ENCODE data around the gene NEK6.
"Not testable (repeated sequence)": the region's sequence is repeated elsewhere in the genome, so short reads cannot be mapped to it uniquely, and the experiment has no call there.

NEK6 gene

DNA sequence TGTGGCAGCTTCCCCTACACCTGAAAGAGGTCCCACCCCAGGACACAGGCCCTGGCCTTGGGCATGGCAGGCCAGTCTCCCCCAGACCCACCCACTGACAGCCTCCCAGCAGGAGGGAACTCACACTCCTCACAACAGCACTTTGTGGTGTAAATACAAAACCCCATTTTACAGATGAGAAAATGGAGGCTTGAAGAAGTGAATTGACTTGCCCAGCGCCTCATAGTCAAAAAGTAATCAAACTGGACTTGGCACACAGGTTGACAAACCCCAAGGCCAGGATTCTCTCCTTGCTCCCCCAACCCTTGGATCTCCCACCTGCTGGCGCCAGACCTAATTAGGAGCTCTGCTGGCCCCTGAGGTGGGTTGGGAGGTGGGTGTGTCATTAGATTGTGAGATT lies 29.2 kb upstream of the NEK6 start:
- no peak for DNase-seq

DNA sequence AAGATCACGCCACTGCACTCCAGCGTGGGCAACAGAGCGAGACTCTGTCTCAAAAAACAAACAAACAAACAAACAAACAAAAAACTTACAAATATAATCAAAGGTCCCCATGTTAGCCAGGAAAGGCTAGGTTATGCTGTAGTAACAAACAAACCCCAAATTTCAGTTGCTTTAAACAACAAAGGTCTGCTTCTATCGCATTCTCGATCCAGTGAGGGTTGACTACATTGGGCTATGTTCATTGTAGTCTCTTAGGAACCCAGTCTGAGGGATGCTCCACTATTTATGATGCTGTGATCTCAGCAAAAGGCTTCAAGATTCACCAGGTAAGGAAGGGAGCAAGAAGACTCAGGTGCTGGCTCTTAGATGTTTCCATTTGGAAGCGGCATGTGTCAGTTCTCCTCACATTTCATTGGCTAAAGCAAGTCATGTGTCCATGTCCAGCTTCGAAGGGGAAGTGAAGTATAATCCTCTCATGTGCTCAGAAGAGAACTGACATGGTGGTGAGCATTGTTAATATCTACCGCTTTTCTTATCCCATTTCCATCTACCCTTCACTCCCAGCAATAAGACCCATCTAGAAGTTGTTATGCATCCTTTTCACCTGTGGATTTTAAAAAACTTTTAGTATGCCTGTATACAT lies 26.5 kb upstream of the NEK6 start:
- DNase-seq = no peak

DNA sequence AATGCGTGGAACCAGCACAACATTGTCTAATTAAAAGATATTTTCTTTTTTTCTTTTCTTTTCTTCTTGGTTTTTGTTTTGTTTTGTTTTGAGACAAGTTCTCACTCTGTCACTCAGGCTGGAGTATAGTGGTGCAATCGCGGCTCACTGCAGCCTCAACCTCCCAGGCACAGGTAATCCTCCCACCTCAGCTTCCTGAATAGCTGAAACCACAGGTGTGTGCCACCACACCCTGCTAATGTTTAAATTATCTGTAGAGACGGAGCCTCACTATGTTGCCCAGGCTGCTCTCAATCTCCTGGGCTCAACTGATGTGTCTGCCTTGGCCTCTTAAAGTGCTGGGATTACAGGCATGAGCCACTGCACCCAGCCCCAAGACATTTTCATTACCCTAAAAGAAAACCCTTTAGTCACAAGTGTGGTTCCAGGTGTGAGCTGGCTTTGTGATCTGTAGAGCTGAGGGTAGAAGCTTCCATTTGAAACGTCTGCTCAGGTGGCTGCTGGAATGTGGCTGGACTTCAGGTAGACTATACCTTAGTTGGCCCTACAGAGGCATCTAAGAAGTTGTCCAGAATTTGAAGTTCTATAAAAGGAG lies 19.1 kb upstream of the NEK6 start:
- no peak for DNase-seq

DNA sequence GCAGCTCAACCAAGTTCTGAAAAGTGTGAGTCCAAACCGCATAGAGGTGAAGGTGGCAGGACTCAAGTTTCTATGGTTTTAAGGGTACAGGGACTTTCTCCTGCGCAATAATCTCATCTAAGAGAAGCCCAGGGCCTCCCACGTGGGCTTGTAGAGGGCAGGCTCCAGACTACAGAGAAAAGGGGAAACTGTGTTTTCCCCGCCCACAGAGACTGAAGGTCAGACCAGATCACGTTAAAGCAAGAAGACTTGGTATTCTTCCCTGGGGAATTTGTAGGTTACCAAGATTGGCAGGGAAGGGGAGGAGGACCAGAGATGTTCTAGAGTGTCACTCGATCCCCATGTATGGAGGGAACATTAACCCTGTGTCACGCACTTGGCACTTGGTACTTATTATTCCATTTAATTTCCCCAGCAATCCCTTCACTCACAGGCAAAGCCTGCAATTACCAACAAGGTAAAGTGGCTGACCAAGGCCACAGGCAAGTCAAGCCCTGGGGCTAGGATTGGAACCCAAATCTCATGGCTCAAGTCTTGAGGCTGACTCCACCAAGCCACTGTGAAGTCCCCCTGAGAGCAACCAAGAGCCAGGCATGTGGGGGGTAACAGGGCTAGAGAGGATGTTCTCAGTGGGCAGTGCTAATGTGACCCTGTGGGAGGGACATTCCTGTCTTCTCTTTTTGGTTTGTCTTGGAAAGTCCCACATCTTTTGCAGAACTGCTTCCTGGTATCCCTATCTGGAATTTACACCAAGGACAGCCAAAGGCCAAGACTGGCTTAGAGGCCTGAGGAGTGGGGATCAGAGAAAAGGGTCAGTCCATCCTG lies 18.3 kb upstream of the NEK6 start:
- DNase-seq = no peak

DNA sequence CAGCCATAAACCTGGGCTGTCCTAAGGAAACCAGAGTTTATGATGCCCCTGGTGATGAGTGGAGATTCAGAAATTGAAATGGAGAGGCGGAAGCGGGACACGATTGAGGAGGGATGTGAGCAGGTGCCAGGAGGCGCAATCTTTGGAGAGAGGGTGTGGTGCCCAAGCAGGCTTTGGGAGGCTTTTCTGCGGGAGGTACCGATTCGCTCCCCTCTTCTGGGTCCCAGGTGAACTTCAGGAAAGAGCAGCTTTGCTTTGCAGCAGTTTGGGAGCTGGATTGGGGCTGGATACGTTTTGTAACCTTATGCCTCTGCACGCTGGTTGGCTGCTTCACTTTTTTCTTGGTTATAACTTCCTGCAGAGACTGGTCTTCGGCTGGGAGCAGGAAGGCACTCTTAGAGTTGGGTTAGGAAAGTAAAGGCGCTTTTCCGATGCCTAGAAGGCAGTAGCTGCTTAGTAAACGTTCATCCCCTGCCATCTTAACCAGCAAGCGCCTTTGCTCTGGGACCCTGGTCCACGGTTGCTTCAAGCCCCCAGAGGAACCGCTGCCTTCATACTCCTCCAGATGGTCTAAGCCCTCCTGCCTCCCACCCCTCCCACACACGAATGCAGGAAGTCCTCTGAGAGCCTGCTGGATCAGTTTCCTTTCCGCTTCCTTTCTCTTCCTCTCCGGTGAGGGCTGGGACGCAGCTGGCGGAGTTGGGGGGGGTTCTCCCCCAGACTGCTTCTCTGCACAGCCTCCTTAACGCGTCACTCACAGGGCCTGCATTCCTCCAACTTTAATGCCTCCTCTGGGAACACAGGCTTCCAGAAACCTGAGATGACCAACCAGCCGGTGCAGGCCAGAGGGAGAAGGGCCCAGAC lies 15.2 kb upstream of the NEK6 start:
- peak; percentile 60 for DNase-seq

DNA sequence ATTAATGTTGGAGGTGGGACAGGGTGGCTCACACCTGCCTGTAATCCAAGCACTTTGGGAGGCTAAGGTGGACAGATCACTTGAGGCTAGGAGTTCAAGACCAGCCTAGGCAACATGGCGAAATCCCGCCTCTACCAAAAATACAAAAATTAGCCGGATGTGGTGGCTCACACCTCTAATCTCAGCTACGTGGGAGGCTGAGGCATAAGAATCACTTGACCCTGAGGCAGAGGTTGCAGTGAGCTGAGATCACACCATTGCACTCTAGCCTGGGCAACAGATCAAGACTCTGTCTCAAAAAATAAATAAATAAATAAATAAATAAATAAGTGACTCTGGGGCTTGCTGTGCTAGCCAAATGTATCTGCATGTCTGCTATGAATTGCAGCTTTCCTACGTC lies 10.4 kb upstream of the NEK6 start:
- not testable (repeated sequence) for DNase-seq

DNA sequence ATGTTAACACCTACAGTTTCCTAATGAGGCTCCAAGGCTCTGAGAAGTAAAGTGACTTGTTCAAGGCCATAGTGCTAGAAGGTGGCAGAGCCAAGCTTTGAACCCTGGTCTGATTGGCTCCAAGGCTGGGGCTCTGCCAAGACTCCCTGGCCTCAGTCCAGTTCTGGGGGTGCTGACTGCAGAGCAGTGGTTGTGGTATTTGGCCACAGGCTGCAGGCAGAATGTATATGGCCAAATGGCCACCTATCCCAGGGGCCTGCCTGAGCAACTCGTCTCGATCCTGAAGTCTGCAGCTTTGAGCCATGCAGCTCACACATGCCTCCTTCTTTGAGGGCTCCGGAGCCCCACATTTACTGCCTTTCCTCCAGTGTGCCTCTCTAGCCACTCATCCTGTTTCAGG lies 9.7 kb upstream of the NEK6 start:
- peak; percentile 47 for DNase-seq

DNA sequence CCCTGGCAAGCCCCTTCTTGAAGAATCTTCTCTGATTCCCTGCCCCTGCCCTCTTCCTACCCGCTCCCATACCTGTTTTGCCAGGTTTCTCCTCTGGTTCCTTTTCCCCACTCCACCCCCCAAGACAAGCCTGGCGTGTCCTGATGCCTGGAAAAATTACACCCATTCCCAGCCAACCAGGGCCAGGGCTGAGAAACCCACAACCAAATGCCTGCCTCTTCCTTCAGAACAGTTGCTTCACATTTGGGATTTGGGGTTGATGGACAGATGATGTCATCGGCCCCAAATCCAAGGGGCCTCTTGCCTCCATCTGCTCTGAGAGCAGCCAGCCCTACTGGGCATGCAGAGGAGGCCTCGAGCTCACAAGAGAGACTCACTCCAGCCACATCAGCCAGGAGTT lies 8.8 kb upstream of the NEK6 start:
- DNase-seq = peak; percentile 57

DNA sequence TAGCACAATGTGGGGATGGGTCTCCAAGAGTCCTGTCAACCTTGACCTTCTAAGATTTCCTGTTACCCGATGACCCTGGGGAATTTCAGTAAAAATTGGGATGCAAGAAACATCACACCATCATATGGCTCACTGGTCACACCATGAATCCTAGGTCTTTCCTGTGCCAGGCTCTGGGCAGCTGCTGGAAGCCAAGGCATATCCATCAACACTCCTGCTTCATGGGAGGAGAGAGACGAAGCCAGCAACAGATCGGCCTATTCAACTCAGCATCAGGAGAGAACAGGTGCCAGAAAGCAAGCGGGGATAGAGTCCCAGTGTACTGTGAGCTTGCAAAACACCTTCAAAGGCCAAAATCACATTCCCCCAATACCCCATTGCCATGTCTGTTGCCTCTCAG lies 6.5 kb upstream of the NEK6 start:
- DNase-seq = no peak

DNA sequence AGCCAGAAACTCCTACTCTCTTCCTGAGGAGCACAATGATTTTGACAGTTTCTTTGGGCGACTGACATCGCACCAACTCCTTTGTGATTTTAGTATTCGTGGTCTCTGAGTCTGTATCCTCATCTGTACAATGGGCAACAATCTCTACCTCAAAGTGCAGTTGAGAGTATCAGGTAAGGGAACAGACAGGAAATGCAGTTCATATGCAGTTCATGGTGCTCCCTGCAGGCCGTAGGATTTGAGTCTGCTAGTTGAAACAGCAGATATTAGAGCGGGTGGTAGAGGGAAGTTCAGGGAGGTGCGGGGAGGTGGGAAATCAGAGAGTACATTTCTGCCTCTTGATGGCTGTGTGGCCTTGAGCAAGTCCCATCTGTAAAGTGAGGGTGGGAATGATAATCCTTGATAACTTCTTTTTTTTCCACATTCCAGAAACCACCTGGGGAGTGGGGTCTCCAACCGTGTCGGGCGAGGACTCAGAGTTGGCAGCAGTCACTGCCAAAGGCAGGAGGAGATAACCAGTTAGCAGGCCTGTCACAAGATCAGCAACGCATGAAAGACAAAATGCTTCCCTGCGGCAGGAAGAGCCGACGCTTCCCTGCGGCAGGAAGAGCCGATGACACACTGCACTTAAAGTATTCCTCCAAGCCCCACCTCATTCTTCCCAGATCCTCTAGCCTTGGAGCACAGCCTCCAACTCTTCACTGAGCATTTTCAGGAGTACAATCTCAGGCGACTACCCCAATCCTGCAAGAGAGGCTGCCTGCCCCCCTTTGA lies 6.0 kb upstream of the NEK6 start:
- peak; percentile 82 for DNase-seq

DNA sequence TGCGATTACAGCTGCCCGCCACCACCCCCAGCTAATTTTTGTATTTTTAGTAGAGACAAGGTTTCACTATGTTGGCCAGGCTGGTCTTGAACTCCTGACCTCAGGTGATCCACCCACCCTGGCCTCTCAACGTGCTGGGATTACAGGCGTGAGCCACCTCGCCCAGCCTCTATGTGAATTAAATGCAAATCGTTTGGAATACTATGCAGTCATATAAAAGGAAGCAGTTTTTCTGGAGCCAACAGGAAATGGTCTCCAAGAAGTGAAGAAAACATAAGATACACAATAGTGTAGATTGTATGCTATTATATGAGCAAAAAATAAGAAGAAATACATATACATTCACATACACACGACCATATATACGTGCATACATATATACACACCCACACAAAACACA lies 4.9 kb upstream of the NEK6 start:
- not testable (repeated sequence) for DNase-seq

DNA sequence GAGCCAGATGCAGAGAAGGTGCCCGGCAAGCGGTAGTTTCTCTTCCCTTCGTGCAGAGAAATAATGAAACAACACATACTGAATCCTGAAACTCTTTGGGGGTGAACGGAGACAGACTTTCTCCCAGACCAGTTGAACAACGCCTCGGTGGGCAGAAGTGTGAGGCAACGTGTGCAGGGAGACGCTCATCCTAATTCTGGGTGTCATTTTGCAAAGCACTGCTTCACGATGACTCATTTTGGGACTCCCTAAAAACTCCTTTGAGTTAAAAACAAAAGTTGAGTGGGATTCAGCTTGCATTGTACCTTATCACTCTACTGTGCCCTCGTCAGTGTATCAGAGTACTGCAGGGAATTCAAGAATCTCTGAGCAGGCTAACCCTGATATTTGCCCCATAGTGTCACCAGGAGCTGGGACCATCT lies 3.5 kb upstream of the NEK6 start:
- no peak for DNase-seq

DNA sequence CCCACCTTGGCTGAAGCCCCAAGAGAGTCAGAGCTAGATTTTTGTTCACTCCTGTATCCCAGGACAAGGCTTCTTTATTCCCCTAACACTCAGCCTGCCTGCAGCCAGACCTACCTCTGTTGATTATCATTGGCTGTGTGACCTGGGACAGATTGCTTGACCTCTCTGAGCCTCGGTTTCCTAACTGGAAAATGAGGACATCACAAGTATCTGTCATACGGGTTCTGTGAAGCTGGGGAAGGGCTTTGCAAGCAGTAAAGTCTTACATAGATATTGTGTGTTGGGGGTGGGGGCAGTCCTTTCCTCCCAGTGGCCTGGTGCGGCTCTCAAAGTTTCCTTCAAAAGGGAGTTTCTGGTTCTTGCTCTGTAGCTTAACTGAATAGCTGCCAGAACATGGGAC lies 2.5 kb upstream of the NEK6 start:
- no peak for DNase-seq

DNA sequence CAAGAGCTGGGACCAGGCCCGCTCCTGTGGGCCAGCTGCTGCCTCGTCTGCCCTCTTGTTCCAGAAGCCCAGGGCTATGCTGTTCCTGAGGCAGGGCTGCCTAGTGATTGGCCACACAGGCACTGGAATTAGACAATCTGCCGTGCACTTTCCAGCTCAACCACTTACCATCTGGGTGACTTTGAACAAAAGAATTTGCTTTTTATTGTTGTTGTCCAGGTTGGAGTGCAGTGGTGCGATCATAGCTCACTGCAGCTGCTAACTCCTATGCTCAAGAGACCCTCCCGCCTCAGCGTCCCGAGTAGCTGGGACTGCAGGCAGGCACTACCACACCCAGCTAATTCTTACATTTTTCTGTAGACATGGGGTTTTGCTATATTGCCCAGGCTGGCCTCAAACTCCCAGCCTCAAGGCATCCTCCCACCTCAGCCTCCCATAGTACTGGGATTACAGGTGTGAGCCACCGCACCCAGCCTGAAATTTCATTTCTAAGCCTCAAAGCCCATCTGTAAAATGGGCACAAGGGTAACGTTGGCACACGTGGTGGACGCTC lies 1.2 kb upstream of the NEK6 start:
- DNase-seq = peak; percentile 80

DNA sequence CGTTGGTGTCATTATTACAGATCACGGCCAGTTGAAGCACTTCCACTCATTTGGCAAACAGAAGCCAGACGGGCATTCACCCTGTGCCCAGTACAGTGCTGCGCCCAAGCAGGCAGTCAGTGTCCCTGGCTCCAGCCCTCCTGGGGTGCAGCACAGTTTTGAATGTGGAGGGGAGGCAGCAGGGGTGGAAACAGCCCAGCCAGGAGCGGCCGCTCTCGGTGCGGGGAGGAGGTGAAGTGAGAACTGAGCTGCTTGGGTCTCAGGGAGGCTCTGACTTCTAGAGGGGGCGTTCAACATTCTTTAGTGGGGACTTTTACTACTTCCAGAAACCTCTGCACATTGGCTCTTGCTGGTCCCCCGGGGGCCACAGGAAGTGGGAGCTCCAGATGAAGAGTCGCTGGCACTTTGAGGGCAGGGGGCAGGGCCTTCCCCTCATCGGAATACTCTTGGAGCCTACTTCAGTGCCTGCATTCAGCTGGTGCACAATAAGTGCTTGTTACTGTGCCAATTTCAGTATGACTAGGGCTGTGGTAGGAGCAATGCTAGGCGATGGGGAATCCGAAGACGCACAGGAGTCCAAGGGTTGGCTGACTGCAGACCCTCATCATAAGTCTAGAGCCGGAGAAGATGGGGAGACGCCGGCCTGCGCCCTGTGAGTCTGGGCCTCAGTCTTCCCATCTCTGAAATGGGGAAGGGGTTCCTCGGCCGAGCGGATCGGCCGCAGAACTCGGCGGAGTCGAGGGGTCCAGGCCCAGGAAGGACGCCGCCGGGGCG lies 492 bp upstream of the NEK6 start:
- peak; percentile 49 for DNase-seq

DNA sequence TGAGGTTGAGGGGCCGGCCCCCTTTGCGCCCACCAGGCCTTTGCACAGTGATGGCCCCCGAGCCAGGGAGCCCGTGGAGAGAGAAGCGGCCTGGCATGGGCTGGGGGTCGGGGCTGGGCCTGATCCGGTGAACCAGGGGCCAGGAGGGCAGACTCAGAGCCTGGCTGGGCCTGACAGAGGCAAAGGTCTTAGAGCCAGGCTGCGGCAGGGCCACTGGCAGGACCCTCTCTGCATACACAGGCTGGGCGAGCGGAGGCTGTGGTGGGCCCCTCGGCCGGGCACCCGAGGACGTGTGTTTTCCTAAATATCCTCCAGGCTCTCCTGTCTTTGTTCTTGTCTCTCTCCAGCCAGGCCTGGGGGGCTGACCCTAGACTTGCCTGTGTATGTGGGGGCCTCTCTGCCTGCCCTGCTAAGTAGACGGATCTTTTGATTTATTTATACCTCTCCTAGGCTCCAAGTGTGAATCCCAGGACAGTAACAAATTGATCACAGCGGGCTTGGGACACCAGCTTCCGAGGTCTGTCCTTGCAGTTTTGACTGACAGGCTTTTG lies 933 bp downstream of the NEK6 start:
- no peak for DNase-seq

DNA sequence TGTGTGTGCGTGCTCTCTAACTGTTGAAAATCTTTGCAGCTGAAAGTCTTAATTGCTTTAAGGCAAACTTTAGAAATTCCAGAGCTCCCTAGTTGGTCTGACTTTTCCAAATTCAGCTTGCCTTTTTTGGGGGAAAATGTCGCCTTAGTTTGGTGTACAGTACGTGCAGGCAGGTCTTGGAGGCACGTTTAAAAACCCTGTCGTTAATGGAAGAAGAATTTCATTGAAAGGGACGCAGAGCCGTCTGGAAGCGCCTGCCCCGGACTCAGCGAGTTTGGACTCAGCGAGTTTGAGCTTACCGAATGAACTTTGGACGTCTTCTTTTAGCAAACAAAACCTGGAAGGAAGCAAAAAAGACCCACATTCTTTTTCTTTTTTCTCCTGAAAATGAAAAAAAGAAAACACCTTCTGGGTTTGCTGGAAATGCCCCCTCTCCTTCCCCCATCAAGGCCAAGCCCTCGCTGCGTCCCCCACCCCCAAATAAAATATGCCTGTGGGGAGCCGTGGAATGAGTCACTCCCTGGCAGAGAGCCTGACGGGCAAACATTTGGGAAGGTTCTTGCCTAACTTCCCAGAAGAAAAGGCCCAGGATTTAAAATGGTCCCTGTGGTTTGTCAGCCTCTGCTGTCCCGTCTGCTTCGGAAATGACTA lies 1.5 kb downstream of the NEK6 start:
- DNase-seq = peak; percentile 94

DNA sequence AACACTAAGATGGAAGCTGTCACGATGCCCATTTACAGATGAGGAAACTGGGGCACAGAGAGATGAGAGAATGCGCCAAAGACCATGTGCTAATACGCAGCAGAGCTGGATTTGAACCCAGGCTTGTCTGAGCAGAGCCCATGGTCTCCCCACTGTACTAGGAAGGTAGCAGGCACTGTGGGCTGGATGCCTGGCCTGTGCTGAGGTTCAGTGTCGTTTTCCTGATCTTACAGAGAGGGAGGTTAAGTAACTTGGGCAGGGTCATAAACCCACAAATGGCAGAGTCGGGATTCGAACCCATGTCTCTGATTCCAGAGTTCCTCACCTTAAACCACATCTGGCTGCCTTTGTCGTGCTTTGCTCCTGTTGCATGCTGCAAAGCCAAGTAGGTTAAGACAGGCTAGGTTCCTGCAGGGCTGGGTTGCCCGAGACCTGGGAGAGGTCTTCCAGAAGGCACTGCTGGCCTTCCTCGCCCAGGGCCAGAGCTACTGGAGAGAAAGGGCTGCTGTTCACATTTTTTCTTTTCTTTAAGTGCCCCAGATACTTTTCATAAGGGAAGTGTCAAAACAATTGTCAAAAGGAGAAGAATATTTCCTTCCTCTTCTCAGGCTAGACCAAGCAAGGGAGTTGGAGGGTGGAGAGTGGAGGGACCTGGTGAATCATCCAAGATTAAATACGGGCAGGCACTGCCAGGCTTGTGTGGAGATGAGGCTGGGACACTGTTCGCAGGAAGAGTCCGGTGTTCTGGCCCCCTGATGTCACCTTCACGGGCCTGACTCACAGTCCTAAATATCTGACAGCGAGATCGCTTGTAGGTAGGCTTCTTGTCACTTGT lies 3.2 kb downstream of the NEK6 start:
- DNase-seq = peak; percentile 73

All from fibroblast of skin of scalp (primary cell).